HCT116 (cell line): ENCODE results near the gene ERG. TPM values are rescaled to one million over a fixed set of nuclear protein-coding genes. Genes with fewer than 3 reads are reported as not detected.

ENCODE experiments used
- ATAC-seq: fragments of 200-7000 bp; cut with Tn5 transposase; 2 replicates; pipeline ENCODE4 v1.9.1; 2020; ENCODE audit warnings: mild to moderate bottlenecking, moderate library complexity
- BruUV-seq: library from RNA; stranded (reverse); fragments of 400-500 nt; replicated peaks from 2 replicates; lab custom pipeline; 2021; lab: Mats Ljungman, UMichigan
- CTCF ChIA-PET: fragments of 300-600 bp; sonication (Branson Sonifier 250); formaldehyde crosslinking; loops from one replicate; lab custom pipeline; 2021; ENCODE audit warnings: antibody characterized with exemption; lab: Charles Lee
- POLR2A ChIA-PET: fragments of 300-600, 350-600 bp; sonication (Branson Sonifier 250); formaldehyde crosslinking; loops from one replicate; lab custom pipeline; 2021; ENCODE audit warnings: antibody characterized with exemption; lab: Charles Lee
- RAD21 ChIA-PET, 2 experiments: fragments of 300-600 bp; sonication (Branson Sonifier 250); formaldehyde crosslinking; loops; one replicate each; lab custom pipeline; 2023; ENCODE audit warnings: low total read pairs in 2 of 2; ENCODE audit not compliant: uncharacterized antibody in 2 of 2, unreplicated experiment in 2 of 2, low non-redundant PET in 1 of 2; lab: Charles Lee
- DNase-seq: peaks from one replicate; pipeline ENCODE4 v3.0.0-alpha.2; 2010; ENCODE audit warnings: low read depth, low spot score
- H2AFZ ChIP-seq: fragments of 200-600 bp; shearing (Covaris generic), sonication (generic); 2 replicates; pipeline ENCODE4 v1.6.1; 2017; ENCODE audit warnings: low read depth, mixed run types, mixed read lengths, antibody characterized with exemption, low read length; ENCODE audit not compliant: poor library complexity, severe bottlenecking
- H3K27ac ChIP-seq: 2 replicates; pipeline ENCODE4 v1.5.1; 2012; ENCODE audit warnings: low read depth, low read length
- H3K27me3 ChIP-seq: fragments of 200-600 bp; sonication (generic); 2 replicates; pipeline ENCODE4 v1.6.1; 2016; ENCODE audit warnings: mixed run types, low read length, mixed read lengths; ENCODE audit not compliant: insufficient read depth
- H3K36me3 ChIP-seq, 2 experiments: fragments of 200-500 bp in 1 of 2; fragments of 200-600 bp in 1 of 2; sonication (Bioruptor generic) in 1 of 2; sonication (generic) in 1 of 2; 2 replicates each; pipeline versions ENCODE4 v1.5.1 to v1.6.1; 2014 to 2016; ENCODE audit warnings: low read length in 2 of 2, inconsistent platforms in 1 of 2, mixed read lengths in 1 of 2, mixed run types in 1 of 2; ENCODE audit not compliant: insufficient read depth in 2 of 2, control insufficient read depth in 1 of 2
- H3K4me1 ChIP-seq, 2 experiments: fragments of 200-600 bp in 1 of 2; sonication (generic) in 1 of 2; 2 replicates each; pipeline versions ENCODE4 v1.5.1 to v1.6.1; 2012 to 2017; ENCODE audit warnings: low read length in 2 of 2, inconsistent platforms in 1 of 2, mild to moderate bottlenecking in 1 of 2, mixed read lengths in 1 of 2, mixed run types in 1 of 2, moderate library complexity in 1 of 2; ENCODE audit not compliant: insufficient read depth in 2 of 2, control insufficient read depth in 1 of 2
- H3K4me2 ChIP-seq: fragments of 200-600 bp; sonication (generic); 2 replicates; pipeline ENCODE4 v1.6.1; 2017; ENCODE audit warnings: mixed run types, low read length, mixed read lengths
- H3K4me3 ChIP-seq, 2 experiments: fragments of 200-600 bp in 1 of 2; sonication (generic) in 1 of 2; replicated peaks in 1 of 2; 2 replicates each; pipeline ENCODE4 v1.5.1; 2011 to 2016; ENCODE audit warnings: low read length in 2 of 2, control low read depth in 1 of 2, low read depth in 1 of 2, mild to moderate bottlenecking in 1 of 2, mixed read lengths in 1 of 2, mixed run types in 1 of 2
- H3K79me2 ChIP-seq: fragments of 200-600 bp; sonication (generic); 2 replicates; pipeline ENCODE4 v1.6.1; 2017; ENCODE audit warnings: mild to moderate bottlenecking, mixed run types, low read length, moderate library complexity, mixed read lengths; ENCODE audit not compliant: insufficient read depth
- H3K9ac ChIP-seq: fragments of 200-600 bp; sonication (generic); 2 replicates; pipeline ENCODE4 v1.6.1; 2016; ENCODE audit warnings: low read length, mixed read lengths
- H3K9me2 ChIP-seq: fragments of 200-600 bp; sonication (generic), shearing (Covaris generic); 2 replicates; pipeline ENCODE4 v1.6.1; 2017; ENCODE audit warnings: mixed run types, mild to moderate bottlenecking, moderate library complexity; ENCODE audit not compliant: insufficient read depth
- H3K9me3 ChIP-seq, 2 experiments: fragments of 200-500 bp in 1 of 2; fragments of 200-600 bp in 1 of 2; sonication (Bioruptor generic) in 1 of 2; sonication (generic) in 1 of 2; 2 replicates each; pipeline ENCODE4 v1.6.1; 2014 to 2017; ENCODE audit warnings: low read length in 2 of 2, mixed read lengths in 2 of 2, inconsistent platforms in 1 of 2, low read depth in 1 of 2, mild to moderate bottlenecking in 1 of 2, mixed run types in 1 of 2, moderate library complexity in 1 of 2; ENCODE audit not compliant: control insufficient read depth in 1 of 2, insufficient read depth in 1 of 2
- H4K20me1 ChIP-seq: fragments of 200-600 bp; sonication (generic), shearing (Covaris generic); 2 replicates; pipeline ENCODE4 v1.6.1; 2017; ENCODE audit warnings: mixed run types, mild to moderate bottlenecking, moderate library complexity; ENCODE audit not compliant: insufficient read depth
- CBX3 ChIP-seq: IDR thresholded peaks from 2 replicates; pipeline ENCODE4 v1.6.1; 2012; ENCODE audit warnings: low read depth
- CEBPB ChIP-seq: IDR thresholded peaks from 2 replicates; pipeline ENCODE4 v1.6.1; 2012; ENCODE audit warnings: low read depth
- EGR1 ChIP-seq: IDR thresholded peaks from 2 replicates; pipeline ENCODE4 v1.6.1; 2012; ENCODE audit warnings: low read depth
- ELF1 ChIP-seq: IDR thresholded peaks from 2 replicates; pipeline ENCODE4 v1.6.1; 2012; ENCODE audit warnings: low read depth, borderline replicate concordance
- EZH2phosphoT487 ChIP-seq: fragments of 200-600 bp; IDR thresholded peaks from 2 replicates; pipeline ENCODE4 v1.6.1; 2018; ENCODE audit warnings: antibody characterized with exemption, borderline replicate concordance
- FOSL1 ChIP-seq: IDR thresholded peaks from 2 replicates; pipeline ENCODE4 v1.6.1; 2012; ENCODE audit warnings: low read depth
- JUND ChIP-seq: IDR thresholded peaks from 2 replicates; pipeline ENCODE4 v1.6.1; 2012
- POLR2A ChIP-seq: IDR thresholded peaks from 2 replicates; pipeline ENCODE4 v1.7.0; 2011; ENCODE audit warnings: borderline replicate concordance; ENCODE audit not compliant: insufficient read depth, insufficient read length; ENCODE audit errors: extremely low read depth
- POLR2AphosphoS5 ChIP-seq: IDR thresholded peaks from 2 replicates; pipeline ENCODE4 v1.6.1; 2011; ENCODE audit warnings: mild to moderate bottlenecking, low read depth, low read length, moderate library complexity
- RAD21 ChIP-seq: IDR thresholded peaks from 2 replicates; pipeline ENCODE4 v1.6.1; 2012; ENCODE audit warnings: low read depth, mild to moderate bottlenecking
- SP1 ChIP-seq: IDR thresholded peaks from 2 replicates; pipeline ENCODE4 v1.6.1; 2012; ENCODE audit warnings: low read depth
- SRF ChIP-seq: IDR thresholded peaks from 2 replicates; pipeline ENCODE4 v1.6.1; 2012; ENCODE audit warnings: low read depth
- YY1 ChIP-seq: IDR thresholded peaks from 2 replicates; pipeline ENCODE4 v1.6.1; 2011; ENCODE audit warnings: low read length, low read depth, moderate library complexity, mild to moderate bottlenecking; ENCODE audit not compliant: insufficient replicate concordance; ENCODE audit errors: extremely low read depth
- ZFX ChIP-seq: fragments of 450-650 bp; IDR thresholded peaks from 2 replicates; pipeline ENCODE4 v1.6.1; 2017
- ZNF274 ChIP-seq: fragments of 200-500 bp; sonication (Bioruptor generic); IDR thresholded peaks from 2 replicates; pipeline ENCODE4 v1.6.1; 2014; ENCODE audit warnings: mild to moderate bottlenecking, low read depth, low read length, inconsistent platforms
- intact Hi-C: fragments of 100-400 bp; cut with micrococcal nuclease; formaldehyde crosslinking; loops from 2 replicates; pipeline ENCODE4 v1.10.0; 2022
- total RNA-seq: library from RNA; stranded (reverse); gene quantifications from one replicate; pipeline ENCODE4 v1.2.1, GENCODE V29; 2021; ENCODE audit not compliant: unreplicated experiment
- TF ChIP-seq, protein P1 (sequence below), 3 experiments: fragments of 200-600 bp in 1 of 3; sonication (generic) in 1 of 3; IDR thresholded peaks in 2 of 3; conservative IDR thresholded peaks in 1 of 3; 2 replicates each; pipeline ENCODE4 v1.5.1; 2012 to 2017; ENCODE audit warnings: low read depth in 2 of 3, low read length in 2 of 3, antibody characterized with exemption in 1 of 3, borderline replicate concordance in 1 of 3, control low read depth in 1 of 3, mild to moderate bottlenecking in 1 of 3, mixed read lengths in 1 of 3, mixed run types in 1 of 3, moderate library complexity in 1 of 3; ENCODE audit not compliant: insufficient read depth in 1 of 3
- TF ChIP-seq, protein P2 (sequence below): IDR thresholded peaks from 2 replicates; pipeline ENCODE4 v1.6.1; 2011; ENCODE audit warnings: mild to moderate bottlenecking, low read length, moderate library complexity; ENCODE audit not compliant: insufficient replicate concordance; ENCODE audit errors: extremely low read depth

ERG gene
- total RNA-seq, 1 experiment from 2014 or later, result 0.17 TPM

GRCh38 chr21:38409907-38410306 is 88.4 kb downstream of the ERG start:
- TF ChIP-seq CEBPB (no peak), EZH2phosphoT487 (no peak), YY1 (no peak), ELF1 (no peak), SP1 (no peak), EGR1 (no peak), SRF (no peak), ZFX (no peak), POLR2A (no peak), FOSL1 (no peak), POLR2AphosphoS5 (no peak), RAD21 (no peak), JUND (no peak), ZNF274 (no peak), CBX3 (no peak)
- TF ChIP-seq, protein P1, sequence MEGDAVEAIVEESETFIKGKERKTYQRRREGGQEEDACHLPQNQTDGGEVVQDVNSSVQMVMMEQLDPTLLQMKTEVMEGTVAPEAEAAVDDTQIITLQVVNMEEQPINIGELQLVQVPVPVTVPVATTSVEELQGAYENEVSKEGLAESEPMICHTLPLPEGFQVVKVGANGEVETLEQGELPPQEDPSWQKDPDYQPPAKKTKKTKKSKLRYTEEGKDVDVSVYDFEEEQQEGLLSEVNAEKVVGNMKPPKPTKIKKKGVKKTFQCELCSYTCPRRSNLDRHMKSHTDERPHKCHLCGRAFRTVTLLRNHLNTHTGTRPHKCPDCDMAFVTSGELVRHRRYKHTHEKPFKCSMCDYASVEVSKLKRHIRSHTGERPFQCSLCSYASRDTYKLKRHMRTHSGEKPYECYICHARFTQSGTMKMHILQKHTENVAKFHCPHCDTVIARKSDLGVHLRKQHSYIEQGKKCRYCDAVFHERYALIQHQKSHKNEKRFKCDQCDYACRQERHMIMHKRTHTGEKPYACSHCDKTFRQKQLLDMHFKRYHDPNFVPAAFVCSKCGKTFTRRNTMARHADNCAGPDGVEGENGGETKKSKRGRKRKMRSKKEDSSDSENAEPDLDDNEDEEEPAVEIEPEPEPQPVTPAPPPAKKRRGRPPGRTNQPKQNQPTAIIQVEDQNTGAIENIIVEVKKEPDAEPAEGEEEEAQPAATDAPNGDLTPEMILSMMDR (IDR thresholded peaks at IDR 0.05 in 2 of 3, conservative IDR thresholded peaks at IDR 0.05 in 1 of 3; ENCODE audit: borderline replicate concordance in 1 of 3, insufficient read depth in 1 of 3, low read depth in 2 of 3, low read length in 2 of 3), result no peak
- TF ChIP-seq, protein P2, sequence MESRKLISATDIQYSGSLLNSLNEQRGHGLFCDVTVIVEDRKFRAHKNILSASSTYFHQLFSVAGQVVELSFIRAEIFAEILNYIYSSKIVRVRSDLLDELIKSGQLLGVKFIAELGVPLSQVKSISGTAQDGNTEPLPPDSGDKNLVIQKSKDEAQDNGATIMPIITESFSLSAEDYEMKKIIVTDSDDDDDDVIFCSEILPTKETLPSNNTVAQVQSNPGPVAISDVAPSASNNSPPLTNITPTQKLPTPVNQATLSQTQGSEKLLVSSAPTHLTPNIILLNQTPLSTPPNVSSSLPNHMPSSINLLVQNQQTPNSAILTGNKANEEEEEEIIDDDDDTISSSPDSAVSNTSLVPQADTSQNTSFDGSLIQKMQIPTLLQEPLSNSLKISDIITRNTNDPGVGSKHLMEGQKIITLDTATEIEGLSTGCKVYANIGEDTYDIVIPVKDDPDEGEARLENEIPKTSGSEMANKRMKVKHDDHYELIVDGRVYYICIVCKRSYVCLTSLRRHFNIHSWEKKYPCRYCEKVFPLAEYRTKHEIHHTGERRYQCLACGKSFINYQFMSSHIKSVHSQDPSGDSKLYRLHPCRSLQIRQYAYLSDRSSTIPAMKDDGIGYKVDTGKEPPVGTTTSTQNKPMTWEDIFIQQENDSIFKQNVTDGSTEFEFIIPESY, result no peak
- Histone ChIP-seq H3K27ac (no peak overlapping the region), H3K4me2 (no peak overlapping the region), H3K4me3 (no peak overlapping the region), H2AFZ (no peak overlapping the region), H3K4me1 (no peaks in the 10 kb centered on the region), H4K20me1 (no peaks in the 10 kb centered on the region), H3K27me3 (peaks cover 12% of the 10 kb centered on the region; the same call in 1 of the 2 replicates), H3K9me2 (no peaks in the 10 kb centered on the region), H3K79me2 (no peaks in the 10 kb centered on the region), H3K36me3 (no peaks in the 10 kb centered on the region), H3K9ac (no peak overlapping the region), H3K9me3 (no peaks in the 10 kb centered on the region)
- ChIA-PET POLR2A (interaction anchor here (0.7 kb wide), 1 partner anchor 36 kb away, joined by 3 read pairs; no protein-coding TSS in a partner anchor), CTCF (no interaction called here), RAD21 (no interaction called here)
- DNase-seq, result no peak
- ATAC-seq, result no peak
- intact Hi-C loops, result no loop called here
- BruUV-seq, result no TSS peak
